HG03280 (cell line): ENCODE data around the gene USP4.
A peak's percentile ranks its signal among the peaks of the same experiment; 100 is the strongest.
"Not testable (repeated sequence)": the region's sequence is repeated elsewhere in the genome, so short reads cannot be mapped to it uniquely, and the experiment has no call there.

Experiments used
- ATAC-seq: cut with Tn5 transposase; IDR thresholded peaks from one replicate; pipeline ENCODE4 v1.9.1; 2021; ENCODE audit warnings: mild to moderate bottlenecking, moderate library complexity; ENCODE audit not compliant: unreplicated experiment

Gene USP4, protein sequence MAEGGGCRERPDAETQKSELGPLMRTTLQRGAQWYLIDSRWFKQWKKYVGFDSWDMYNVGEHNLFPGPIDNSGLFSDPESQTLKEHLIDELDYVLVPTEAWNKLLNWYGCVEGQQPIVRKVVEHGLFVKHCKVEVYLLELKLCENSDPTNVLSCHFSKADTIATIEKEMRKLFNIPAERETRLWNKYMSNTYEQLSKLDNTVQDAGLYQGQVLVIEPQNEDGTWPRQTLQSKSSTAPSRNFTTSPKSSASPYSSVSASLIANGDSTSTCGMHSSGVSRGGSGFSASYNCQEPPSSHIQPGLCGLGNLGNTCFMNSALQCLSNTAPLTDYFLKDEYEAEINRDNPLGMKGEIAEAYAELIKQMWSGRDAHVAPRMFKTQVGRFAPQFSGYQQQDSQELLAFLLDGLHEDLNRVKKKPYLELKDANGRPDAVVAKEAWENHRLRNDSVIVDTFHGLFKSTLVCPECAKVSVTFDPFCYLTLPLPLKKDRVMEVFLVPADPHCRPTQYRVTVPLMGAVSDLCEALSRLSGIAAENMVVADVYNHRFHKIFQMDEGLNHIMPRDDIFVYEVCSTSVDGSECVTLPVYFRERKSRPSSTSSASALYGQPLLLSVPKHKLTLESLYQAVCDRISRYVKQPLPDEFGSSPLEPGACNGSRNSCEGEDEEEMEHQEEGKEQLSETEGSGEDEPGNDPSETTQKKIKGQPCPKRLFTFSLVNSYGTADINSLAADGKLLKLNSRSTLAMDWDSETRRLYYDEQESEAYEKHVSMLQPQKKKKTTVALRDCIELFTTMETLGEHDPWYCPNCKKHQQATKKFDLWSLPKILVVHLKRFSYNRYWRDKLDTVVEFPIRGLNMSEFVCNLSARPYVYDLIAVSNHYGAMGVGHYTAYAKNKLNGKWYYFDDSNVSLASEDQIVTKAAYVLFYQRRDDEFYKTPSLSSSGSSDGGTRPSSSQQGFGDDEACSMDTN

DNA sequence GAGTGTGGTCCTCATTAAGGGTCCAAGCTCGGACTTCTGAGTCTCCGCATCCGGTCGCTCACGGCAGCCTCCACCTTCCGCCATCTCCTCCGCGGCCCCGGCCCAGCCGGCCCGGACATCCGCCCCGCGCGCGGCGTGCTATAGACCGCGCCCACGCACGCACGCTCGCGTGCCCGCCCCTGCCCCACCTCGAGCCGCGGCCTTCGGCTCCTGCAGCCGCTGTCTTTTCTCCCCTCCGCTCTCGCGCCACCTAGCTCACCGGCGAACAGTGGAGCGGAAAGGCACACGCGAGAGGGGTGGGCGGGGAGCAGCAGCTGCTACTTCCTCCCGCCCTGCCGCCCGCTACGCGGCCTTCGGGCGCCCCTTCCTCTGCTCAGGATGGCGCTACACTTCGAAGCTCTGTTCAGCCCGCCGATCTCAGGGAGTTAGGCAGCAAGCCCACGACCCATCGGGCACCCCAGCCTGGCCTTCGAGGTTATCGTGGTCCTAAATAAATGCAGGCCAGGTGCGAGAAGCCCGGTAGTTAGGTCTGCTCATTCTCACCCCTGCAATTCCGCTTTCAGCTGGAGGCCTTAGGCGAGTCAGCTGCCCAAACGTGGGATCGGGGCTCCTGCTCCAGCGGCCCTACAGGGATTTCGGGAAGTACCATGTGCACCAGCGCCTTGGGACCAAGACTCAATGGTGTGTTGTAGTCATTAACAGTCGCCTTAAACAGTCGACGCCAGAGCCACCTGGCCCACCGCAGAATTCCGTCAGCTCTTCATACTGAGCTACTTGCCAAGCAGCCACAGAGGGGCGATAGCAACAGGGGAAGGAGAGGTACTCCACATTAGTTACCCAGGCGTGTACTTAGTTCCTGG is at the start of gene USP4:
Gene USP4 (minus strand): TSS at position 113 of the 860 bp plus-strand sequence. CDS start 29 bp downstream, at position 84.
- ATAC-seq, result peak; percentile 89

DNA sequence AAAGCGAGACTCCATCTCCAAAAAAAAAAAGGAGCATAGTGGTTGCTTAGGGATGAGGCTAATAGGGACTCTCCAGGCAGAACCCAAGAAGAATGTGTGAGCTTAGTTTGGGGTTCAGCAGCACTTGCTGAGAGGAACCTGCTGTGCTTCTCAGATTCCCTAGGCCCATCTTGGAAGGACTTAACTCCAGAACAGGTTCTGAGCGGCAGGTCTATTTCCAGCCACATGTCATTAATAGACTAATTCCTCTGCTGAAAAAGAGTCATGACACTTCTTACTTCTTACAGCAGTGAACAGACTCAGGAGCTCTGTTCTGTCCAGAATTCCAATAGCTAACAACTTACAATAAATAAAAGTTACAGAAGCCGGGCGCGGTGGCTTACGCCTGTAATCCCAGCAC is 49.4 kb upstream of the USP4 start:
- no peak for ATAC-seq

DNA sequence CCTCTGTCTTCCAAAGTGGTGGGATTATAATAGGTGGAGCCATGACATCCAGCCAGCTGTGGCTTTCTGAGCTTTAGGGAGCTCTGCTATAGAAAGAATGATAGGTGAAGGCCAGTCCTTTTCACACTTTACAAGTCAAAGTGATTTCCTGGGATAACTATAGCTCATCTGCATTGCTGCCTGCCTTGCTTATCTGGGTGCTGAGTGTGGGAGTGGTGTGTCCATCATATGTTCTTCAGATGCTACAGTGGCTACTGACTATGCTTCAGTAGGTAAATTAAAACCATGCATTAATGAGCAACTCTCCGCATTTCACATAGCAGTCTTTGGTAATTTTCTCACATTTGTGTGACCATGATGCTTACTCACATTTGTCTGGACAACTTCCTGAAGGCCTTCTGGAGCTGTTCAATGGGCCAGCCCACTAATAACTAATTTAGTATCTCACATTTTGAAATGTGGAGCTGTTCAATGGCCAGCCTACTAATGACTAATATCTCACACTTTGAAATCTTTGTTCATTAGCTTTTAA is 48.5 kb upstream of the USP4 start:
- no peak for ATAC-seq

DNA sequence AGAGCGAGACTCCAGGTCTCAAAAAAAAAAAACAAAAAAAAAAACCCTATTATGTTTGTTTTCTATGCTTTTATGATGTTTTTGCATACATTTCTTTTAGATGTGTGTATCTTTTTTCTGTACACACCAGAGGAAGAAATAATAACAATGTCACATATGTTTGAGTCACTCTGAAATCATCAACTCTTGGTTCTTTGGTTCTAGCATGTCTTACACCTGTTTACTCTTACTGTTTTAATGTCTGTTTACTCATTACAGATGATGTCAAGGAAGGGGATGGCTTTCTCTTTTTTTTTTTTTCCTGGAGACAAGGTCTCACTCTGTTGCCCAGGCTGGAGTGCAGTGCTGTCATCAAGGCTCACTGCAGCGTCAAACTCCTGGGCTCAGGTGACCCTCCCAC is 47.9 kb upstream of the USP4 start:
- no peak for ATAC-seq

DNA sequence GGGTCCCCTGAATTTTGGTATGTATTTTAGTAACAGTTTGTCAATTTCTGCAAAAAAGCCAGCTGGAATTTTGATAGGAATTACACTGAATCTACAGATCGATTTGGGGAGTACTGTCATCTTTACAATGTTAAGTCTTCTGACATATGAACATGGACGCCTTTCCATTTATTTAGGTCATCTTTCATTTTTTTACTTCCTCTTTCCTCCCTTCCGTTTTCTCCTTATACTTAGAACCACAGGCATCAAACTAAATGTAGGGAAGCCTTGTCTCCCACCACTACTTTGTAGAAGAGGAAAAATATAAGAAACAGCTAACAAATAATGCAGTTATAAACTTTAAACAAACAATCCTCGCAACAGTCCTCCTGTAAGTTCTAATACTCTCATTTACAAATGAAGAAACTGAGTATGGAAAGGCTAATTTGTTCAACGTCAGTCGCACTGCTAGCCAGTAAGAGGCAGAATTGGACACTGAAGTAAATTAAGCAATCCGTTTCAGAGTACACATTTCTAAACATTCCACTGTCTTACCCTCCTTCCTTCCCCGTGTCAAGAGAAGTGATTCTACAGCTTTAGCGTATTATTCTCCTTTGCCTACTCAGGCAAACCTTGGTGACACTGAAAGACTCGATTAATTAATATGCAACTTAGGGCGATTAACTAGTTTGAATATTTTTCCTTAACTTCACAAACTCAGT is 46.4 kb upstream of the USP4 start:
- no peak for ATAC-seq

DNA sequence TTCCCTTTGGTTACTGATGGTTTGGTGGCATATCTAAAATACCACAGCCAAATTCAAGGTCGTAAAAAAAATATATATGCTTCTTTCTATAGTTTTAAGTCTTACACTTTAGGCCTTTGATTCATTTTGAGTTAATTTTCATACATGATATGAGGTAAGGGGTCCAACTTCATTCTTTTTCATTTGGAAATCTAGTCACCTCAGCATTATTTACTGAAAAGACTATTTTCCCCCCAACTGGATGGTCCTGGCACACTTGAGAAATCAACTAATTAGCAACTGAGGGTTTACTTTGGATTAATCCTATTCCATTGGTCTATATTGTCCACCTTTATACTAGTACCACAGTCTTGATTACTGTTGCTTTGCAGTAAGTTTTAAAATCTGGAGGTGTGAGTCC is 45.8 kb upstream of the USP4 start:
- no peak for ATAC-seq

DNA sequence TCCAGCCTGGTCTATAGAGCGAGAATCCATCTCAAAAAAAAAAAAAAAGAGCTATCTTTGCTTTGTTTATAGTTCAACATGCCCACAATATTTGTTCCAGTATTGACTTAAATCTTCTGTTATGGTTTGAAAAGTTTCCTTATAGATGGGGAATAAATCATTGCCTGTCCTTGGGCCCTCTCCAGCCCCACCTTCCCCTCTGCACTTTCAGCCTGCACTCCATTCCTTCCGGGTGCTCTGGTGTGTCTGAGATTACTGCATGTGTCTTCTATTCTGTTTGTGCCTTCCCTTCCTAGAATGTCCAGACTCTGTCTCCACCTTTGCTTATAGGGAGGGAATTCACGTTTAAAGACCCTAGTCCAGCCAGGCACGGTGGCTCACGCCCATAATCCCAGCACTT is 43.5 kb upstream of the USP4 start:
- no peak for ATAC-seq

DNA sequence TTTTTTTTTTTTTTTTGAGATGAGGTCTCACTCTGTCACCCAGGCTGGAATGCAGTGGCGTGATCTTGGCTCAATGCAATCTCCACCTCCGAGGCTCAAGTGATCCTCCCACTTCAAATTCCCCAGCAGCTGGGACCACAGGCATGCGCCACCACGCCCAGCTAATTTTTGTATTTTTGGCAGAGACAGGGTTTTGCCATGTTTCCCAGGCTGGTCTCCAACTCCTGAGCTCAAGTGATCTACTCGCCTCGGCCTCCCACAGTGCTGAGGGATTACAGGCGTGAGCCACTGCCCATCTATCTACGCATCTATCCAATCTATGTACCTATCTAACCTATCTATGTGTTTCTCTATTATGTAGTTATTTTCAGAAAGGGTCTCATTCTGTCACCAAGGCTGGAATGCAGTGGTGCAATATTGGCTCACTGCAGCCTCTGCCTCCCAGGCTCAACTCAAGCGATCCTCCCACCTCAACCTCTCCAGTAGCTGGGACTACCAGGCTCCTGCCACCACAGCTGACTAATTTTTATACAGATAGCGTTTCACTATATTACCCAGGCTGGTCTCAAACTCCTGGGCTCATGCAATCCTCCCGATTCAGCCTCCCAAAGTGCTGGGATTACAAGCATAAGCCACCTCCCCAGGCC is 38.5 kb upstream of the USP4 start:
- no peak for ATAC-seq

DNA sequence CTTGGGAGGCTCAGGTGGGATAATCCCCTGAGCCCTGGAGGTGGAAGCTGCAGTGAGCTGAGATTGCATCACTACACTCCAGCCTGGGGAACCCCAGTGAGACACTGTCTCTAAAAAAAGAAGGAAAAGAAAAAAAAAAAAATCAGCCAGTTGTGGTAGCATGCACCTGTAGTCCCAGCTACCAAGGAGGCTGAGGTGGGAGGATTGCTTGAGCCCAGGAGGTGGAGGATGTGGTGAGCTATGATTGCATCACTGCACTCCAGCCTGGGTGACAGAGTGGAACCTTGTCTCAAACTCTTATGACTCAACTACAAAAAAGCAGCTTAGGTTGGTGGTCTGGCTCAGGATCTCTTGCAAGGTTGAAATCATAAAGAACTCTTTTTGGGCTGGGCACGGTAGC is 37.6 kb upstream of the USP4 start:
- ATAC-seq, result no peak

DNA sequence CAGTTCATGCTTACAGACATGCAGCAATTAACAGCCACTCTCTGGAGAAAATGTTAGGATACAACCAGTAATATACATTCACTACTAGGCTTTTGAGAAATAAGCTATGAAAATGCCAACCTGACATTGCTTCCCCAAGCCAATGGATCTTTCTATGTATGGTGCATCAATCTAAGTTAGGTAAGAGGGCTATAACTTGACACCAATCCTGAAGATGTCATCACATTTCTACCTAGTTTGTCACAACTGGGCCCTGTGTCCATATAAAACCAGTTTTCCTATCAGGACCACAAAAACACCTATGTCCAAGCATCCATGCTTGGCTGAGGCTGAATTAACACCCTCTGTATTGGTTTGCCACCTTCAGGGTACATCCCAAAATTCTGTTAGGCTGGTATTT is 32.1 kb upstream of the USP4 start:
- ATAC-seq, result no peak

DNA sequence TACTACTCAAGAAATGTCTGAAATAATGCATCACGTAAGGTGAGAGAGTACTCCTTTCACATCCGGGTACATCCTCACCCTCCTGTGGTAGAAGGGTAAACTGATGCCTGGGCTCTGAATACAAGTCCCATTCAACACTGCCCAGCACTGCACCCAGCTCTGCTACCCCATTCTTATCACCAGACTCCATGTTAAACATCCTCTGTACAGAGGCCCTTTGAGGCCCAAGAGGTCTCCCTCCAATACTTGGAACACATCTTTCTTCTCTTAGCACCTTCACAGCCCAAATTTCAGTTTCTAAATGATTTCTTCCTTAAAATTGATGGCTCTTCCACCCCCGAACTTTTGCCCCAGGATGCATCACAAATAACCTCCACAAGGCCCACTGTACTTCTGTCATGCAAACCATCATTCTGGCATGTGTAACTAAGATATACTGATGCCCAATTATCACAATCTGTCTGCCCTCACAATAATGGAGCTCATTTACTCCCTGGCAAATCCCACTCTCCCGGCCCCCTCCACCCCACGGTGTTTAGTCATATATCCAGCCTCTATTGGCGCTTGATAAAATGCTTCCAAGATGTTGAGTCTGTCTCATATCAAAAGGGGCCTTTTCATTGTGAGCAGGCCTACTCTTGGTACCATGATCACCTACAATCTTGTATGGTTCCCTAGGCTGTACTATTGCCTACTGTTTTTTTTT is 30.9 kb upstream of the USP4 start:
- ATAC-seq, result no peak

DNA sequence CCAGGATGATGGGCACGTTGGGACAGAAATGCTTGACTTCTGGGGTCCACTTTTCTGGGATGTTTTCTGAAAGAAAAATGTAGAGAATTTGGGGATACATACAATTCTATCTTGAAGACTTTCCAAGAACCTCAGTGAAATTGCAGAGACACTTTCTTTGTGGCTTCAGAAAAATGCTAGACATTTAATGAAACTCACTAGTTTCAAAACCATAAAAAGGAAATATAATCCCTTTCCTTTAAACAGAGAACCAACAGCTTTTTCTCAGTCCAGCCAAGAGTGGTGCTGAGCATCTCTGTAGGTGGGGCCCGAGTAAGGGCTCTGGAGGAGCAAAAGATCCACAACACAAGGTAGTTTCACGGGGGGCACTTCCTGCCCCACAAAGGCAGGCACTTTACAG is 22.7 kb upstream of the USP4 start:
- no peak for ATAC-seq

DNA sequence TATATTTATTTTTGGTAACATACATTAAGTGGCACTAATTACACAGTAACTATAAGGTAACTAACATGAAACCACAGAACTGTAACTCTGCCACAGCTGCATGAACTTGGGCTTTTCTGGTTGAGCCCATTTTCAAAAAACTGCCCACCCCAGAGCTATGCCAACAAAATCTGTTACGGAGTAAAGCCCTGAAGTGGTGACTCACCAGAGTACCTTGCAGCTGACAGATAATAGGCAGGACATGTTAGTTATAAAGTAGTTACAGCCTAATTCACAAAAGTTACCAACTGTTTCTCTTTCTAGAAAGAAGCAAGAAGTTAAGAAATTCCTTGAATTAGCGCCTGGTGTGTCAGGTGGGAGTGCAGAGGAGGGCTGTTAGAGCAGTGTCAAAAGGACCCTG is 19.8 kb upstream of the USP4 start:
- no peak for ATAC-seq

DNA sequence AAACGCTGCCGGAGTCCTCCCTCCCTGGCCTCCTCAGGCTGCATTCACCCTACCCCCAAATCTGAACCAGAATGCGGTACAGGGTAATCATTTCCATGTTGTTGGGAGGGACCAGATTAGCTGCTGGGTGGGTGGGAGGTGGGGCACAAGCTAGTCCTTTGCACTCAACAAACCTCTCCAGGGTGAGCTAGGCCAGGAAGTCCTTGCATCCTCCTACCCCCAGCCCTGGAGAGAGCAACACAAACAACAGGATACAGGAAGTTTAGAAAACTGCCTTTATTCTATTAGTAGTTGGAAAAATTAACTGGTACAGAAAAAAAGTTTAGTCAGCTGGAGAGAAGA is 19.0 kb upstream of the USP4 start:
- ATAC-seq, result no peak

DNA sequence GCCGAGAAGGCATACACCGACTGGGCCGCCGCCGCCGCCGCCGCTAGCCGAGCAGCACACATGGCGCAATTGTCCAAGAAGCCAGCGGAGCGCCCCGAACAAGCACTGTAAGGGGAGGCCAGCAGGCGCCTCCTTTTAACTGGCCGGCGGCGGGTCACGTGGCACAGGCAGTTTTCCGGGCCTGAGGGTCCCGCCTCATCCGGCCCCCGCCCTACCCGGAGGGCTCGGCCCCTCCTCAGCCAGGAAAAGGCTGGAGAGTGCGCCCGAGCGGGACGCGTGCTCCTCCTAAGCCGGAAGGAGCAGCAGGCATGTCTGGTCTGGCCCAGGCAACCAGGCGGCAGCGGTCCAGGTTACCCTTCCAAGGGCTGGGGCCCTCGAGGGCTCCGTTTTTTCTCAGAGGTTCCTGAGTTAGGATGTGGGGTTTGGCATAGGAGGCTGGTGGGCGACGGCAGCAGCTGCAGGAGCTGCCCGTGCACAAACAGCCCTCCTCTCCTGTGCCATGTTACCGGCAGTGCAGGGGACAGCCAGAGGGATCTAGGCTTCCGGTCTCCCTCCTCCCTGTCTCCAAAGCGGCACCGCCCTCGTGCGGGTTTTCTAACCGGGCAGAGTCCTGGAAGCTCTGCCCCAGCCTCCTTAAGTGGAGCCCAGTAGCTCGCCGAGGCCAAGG is 18.5 kb upstream of the USP4 start, which contains the start of gene GPX1:
Gene GPX1 (minus strand): TSS at position 137 of the 667 bp plus-strand sequence. CDS start 75 bp downstream, at position 62.
- peak; percentile 89 for ATAC-seq

DNA sequence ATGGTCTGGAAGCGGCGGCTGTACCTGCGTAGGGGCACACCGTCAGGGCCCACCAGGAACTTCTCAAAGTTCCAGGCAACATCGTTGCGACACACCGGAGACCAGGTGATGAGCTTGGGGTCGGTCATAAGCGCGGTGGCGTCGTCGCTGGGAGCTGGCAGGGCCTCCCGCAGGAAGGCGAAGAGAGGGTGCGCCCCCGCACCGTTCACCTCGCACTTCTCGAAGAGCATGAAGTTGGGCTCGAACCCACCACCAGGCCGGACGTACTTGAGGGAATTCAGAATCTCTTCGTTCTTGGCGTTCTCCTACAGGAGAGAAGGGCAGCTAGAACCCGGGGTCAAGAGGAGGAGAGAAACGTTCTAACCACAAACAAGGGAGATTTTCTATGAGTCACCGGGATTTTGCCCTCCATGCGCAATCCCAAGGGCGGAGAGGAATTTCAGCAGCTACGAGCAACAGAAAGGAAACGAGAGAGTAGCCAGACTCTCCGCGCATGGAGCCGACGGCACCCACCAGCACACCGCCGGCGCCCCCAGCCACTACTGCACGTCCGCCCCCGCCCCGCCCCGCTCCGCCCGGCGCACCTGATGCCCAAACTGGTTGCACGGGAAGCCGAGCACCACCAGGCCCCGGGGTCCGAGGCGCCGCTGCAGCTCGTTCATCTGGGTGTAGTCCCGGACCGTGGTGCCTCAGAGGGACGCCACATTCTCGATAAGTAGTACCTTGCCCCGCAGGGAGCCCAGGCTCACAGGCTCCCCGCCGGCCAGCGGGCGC is 17.8 kb upstream of the USP4 start:
- peak; percentile 19 for ATAC-seq

DNA sequence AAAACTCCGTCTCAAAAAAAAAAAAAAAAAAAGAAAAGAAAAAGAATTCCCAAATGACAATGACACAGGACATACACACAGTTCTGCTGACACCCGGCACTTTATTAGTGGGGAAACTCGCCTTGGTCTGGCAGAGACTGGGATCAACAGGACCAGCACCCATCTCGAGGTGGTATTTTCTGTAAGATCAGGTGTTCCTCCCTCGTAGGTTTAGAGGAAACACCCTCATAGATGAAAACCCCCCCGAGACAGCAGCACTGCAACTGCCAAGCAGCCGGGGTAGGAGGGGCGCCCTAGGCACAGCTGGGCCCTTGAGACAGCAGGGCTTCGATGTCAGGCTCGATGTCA is 17.2 kb upstream of the USP4 start:
- ATAC-seq, result not testable (repeated sequence)
